Dendritic cell treated with granulocyte-macrophage colony-stimulating factor and Interleukin-4, amounts not matched to agents 40 ng/mL and 50 ng/mL, for 4 days (primary cell): ENCODE results near the gene MCEMP1.

Experiments
- H3K27ac Mint-ChIP-seq: one replicate; pipeline ENCODE4 v1.8.0; 2022; ENCODE audit warnings: mild to moderate bottlenecking, mixed read lengths
- H3K27me3 Mint-ChIP-seq: one replicate; pipeline ENCODE4 v1.8.0; 2022; ENCODE audit warnings: mild to moderate bottlenecking, mixed read lengths
- H3K36me3 Mint-ChIP-seq: one replicate; pipeline ENCODE4 v1.8.0; 2022; ENCODE audit warnings: low read depth, mixed read lengths
- H3K4me1 Mint-ChIP-seq: one replicate; pipeline ENCODE4 v1.8.0; 2022; ENCODE audit warnings: low read depth, mixed read lengths
- H3K4me3 Mint-ChIP-seq: one replicate; pipeline ENCODE4 v1.8.0; 2022; ENCODE audit warnings: mild to moderate bottlenecking, moderate library complexity, mixed read lengths
- H3K9me3 Mint-ChIP-seq: one replicate; pipeline ENCODE4 v1.8.0; 2022; ENCODE audit warnings: mixed read lengths
- intact Hi-C: fragments of 100-400 bp; cut with micrococcal nuclease; formaldehyde crosslinking; loops from one replicate; pipeline ENCODE4 v1.15.0; 2022

Gene MCEMP1

GRCh38 chr19:7687177-7687576 lies 10.3 kb downstream of the MCEMP1 start:
- Mint-ChIP-seq H3K4me3 (no peak overlapping the region), H3K27me3 (no peaks in the 10 kb centered on the region), H3K9me3 (no peaks in the 10 kb centered on the region), H3K36me3 (peaks cover 38% of the 10 kb centered on the region), H3K4me1 (peaks cover 32% of the 10 kb centered on the region), H3K27ac (peak overlapping the region; percentile 48)
- intact Hi-C loops = loop anchor here (10.0 kb wide), 1 partner anchor 238 kb away; the partner anchor contains the start of genes CTXN1 and SNAPC2

DNA sequence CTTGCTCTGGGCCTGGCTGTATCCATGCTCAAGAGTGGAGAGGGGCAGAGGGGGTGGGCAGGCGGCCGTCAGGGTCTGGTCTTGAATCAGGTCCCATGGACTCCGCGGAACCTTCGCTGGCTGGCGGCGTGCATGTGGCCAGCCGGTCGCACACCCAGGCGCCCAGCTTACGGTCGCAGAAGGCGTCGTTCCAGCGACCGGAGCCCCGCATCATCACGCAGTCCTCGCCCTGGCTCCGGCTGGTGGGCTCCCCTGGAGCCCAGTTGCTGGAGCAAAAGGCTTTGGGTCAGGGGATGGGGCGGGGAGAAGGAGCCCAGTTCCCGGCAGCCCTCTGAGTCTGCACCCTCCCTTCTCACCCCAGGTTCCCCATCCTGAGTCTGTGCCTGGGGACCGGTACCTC lies 12.3 kb downstream of the MCEMP1 start:
- intact Hi-C loops = loop anchor here (10.0 kb wide), 1 partner anchor 236 kb away; the partner anchor contains the start of genes CTXN1 and SNAPC2
- Mint-ChIP-seq H3K27ac (no peak overlapping the region), H3K4me1 (peaks cover 27% of the 10 kb centered on the region), H3K4me3 (no peak overlapping the region), H3K27me3 (no peaks in the 10 kb centered on the region), H3K9me3 (no peaks in the 10 kb centered on the region), H3K36me3 (peaks cover 18% of the 10 kb centered on the region)

GRCh38 chr19:7690779-7691258 lies 13.9 kb downstream of the MCEMP1 start:
- peaks cover 5% of the 10 kb centered on the region for H3K36me3 Mint-ChIP-seq
- no peaks in the 10 kb centered on the region for H3K27me3 Mint-ChIP-seq
- H3K4me3 Mint-ChIP-seq = no peak overlapping the region
- H3K4me1 Mint-ChIP-seq = peaks cover 30% of the 10 kb centered on the region
- H3K9me3 Mint-ChIP-seq = no peaks in the 10 kb centered on the region
- intact Hi-C loops = no loop called here
- no peak overlapping the region for H3K27ac Mint-ChIP-seq

- intact Hi-C loops = no loop called here
- no peak overlapping the region for H3K4me3 Mint-ChIP-seq
- peaks cover 26% of the 10 kb centered on the region for H3K4me1 Mint-ChIP-seq
- H3K9me3 Mint-ChIP-seq = no peaks in the 10 kb centered on the region
- H3K36me3 Mint-ChIP-seq = peaks cover 6% of the 10 kb centered on the region
- no peak overlapping the region for H3K27ac Mint-ChIP-seq
- H3K27me3 Mint-ChIP-seq = no peaks in the 10 kb centered on the region
Measured at GRCh38 chr19:7691497-7691896, 14.6 kb downstream of the MCEMP1 start.

DNA sequence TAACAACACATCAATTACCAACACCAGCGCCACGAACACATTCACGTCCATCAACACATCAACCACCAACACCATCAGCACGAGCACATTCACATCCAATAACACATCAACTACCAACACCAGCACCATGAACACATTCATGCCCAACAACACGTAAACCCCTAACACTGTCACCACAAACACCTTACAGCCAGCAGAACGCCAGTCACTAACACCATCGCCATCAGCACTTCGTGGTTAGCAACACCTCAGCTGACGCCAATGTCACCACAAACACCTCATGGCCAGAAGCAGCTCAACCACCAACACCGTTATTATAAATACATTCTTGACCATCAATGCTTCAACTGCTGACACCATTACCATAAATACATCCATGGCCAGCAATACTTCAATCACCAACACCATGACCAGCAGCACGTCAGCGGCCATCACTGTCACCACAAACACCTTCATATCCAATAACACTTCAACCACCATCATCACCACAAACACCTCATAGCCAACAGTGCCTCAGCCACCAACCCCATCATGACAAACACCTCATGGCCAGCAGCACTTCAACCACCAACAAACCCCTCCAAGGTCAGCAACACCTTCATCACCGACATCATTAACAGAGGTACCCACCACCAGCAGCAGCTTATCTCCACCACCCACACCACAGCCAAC lies 15.7 kb downstream of the MCEMP1 start:
- Mint-ChIP-seq H3K9me3 (no peaks in the 10 kb centered on the region), H3K27me3 (no peaks in the 10 kb centered on the region), H3K4me1 (peaks cover 29% of the 10 kb centered on the region), H3K27ac (no peak overlapping the region), H3K4me3 (no peak overlapping the region), H3K36me3 (peaks cover 16% of the 10 kb centered on the region)
- intact Hi-C loops = no loop called here

DNA sequence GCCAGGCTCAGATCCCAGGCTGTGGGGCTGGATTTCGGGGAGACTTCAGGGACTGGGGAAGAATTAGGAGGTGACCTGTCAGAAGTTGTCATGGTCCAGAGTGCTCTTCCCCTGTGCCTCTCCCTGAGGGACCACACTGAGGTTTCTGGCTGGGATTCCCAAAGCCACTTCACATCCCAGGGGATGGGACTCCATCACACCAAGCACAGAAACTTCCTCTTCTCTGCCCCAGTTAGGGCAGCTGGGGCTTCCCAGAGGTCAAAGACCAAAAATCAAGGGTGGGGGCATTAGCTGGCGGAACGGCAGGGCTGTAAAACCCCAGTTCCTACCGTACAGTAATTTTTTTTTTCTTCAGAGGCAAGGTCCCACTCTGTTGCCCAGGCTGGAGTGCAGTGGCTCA lies 17.6 kb downstream of the MCEMP1 start:
- H3K27me3 Mint-ChIP-seq = no peaks in the 10 kb centered on the region
- peaks cover 36% of the 10 kb centered on the region for H3K36me3 Mint-ChIP-seq
- H3K27ac Mint-ChIP-seq = no peak overlapping the region
- no peaks in the 10 kb centered on the region for H3K9me3 Mint-ChIP-seq
- H3K4me3 Mint-ChIP-seq = no peak overlapping the region
- peaks cover 37% of the 10 kb centered on the region for H3K4me1 Mint-ChIP-seq
- intact Hi-C loops = no loop called here

DNA sequence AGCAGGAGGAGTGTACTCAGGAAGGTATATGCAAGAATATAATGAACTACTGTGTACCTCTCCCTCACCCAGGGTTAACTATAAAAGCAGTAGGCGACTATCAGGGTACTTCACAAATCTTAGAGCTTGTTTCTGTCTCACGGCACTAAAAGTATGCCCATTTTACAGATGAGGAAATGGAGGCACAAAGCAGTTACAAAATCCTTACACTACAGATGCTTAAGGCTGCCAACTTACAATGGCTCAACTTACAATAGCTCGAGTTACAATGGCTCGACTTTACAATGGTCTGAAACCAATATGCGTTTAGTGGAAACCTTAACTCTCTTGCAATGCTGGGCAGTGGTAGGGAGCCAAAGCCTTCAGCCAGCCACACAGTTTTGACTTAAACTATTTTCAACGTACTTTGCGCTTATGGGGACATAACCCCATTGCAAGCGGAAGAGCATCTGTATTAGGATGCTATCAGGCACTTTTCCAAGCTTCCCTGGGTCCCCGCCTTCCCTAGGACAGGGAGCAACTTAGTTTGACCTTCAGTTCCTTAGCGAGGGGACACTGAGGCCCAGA lies 20.9 kb downstream of the MCEMP1 start:
- peak overlapping the region; percentile 96 for H3K27ac Mint-ChIP-seq
- H3K4me1 Mint-ChIP-seq = peaks cover 67% of the 10 kb centered on the region
- peaks cover 36% of the 10 kb centered on the region for H3K36me3 Mint-ChIP-seq
- peak overlapping the region; percentile 85 for H3K4me3 Mint-ChIP-seq
- no peaks in the 10 kb centered on the region for H3K27me3 Mint-ChIP-seq
- intact Hi-C loops = loop anchor here (2.0 to 5.0 kb wide), 2 partner anchors 34 to 43 kb away; partner anchors contain the start of gene CLEC4G
- H3K9me3 Mint-ChIP-seq = no peaks in the 10 kb centered on the region

GRCh38 chr19:7698583-7698982 lies 21.7 kb downstream of the MCEMP1 start:
- peaks cover 75% of the 10 kb centered on the region for H3K4me1 Mint-ChIP-seq
- H3K27me3 Mint-ChIP-seq = no peaks in the 10 kb centered on the region
- H3K9me3 Mint-ChIP-seq = no peaks in the 10 kb centered on the region
- peak overlapping the region; percentile 85 for H3K4me3 Mint-ChIP-seq
- intact Hi-C loops = loop anchor here (2.0 to 5.0 kb wide), 2 partner anchors 34 to 42 kb away; partner anchors contain the start of gene CLEC4G
- H3K27ac Mint-ChIP-seq = peak overlapping the region; percentile 96
- H3K36me3 Mint-ChIP-seq = peaks cover 36% of the 10 kb centered on the region

DNA sequence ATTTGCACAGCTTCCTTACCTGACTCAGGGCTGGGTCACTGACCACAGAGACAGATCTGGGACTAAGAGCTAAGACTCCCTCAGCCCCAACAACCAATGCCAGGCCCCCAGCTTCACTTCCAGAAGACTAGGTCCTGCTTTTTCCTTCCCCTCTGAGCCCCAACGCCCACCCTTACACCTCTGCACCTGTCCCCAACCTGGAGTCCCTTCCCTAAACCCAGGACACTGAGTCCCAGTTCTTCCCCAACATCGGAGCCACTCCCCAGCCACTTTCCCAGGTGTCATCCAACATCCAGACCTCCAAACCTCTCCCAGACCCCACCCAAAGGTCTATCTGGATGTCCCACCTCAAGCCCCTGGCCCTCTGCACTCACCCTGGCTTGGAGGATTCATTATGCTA lies 22.1 kb downstream of the MCEMP1 start:
- Mint-ChIP-seq H3K27me3 (no peaks in the 10 kb centered on the region), H3K4me3 (peak overlapping the region; percentile 85), H3K9me3 (no peaks in the 10 kb centered on the region), H3K4me1 (peaks cover 77% of the 10 kb centered on the region), H3K36me3 (peaks cover 36% of the 10 kb centered on the region), H3K27ac (peak overlapping the region; percentile 96)
- intact Hi-C loops = loop anchor here (2.0 to 5.0 kb wide), 2 partner anchors 33 to 42 kb away; partner anchors contain the start of gene CLEC4G

DNA sequence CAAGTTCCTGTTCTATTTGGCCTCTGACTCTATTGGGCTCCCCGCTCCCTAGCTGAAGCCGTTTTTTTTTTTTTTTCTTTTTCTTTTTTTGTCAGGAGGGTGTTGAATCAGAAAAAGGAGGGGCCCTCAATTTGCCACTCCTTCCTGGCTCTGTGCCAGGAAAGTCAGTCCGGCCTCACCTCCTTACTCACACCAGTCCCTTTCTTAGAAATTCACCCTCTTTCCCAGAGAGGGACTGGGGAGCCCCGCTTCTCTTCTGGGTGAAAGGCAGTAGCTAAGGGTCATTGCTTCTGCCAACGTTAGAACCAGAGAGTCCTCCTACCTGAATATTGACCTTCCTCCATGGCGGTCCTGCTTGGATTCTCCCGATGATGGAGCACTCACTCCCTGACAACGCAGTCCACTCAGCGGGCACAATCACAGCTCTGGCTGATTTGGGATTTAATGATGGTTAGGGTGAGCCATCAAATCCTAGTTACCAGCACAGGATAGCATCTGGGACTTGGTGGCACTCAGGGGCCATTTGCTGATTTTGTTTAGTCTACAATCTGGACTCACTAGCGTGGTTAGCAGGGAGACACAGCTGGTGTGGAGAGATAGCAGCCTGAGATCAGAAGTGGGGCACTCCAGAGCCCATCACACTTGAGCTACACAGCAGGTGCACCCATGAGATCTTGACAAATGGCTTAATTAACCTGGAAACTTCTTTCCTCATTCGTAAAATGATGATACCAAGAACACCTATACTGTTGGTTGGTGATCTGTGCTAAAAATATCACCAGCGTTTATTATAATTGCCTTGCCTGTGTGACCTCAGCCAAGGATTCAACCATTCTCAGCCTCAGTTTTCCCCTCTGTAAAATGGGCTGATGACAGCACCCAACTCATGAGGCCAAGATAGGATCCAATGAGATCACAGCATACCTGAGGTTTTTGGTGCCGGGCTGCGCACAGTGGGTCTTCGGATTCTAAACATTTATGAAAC lies 22.8 kb downstream of the MCEMP1 start:
- intact Hi-C loops = loop anchor here (2.0 to 5.0 kb wide), 2 partner anchors 33 to 41 kb away; partner anchors contain the start of gene CLEC4G
- Mint-ChIP-seq H3K4me1 (peaks cover 77% of the 10 kb centered on the region), H3K9me3 (no peaks in the 10 kb centered on the region), H3K4me3 (peak overlapping the region; percentile 85), H3K27me3 (no peaks in the 10 kb centered on the region), H3K36me3 (peaks cover 36% of the 10 kb centered on the region), H3K27ac (peak overlapping the region; percentile 96)

GRCh38 chr19:7701049-7701653 lies 24.3 kb downstream of the MCEMP1 start:
- Mint-ChIP-seq H3K9me3 (no peaks in the 10 kb centered on the region), H3K27ac (peak overlapping the region; percentile 96), H3K4me1 (peaks cover 85% of the 10 kb centered on the region), H3K4me3 (no peak overlapping the region), H3K27me3 (no peaks in the 10 kb centered on the region), H3K36me3 (peaks cover 33% of the 10 kb centered on the region)
- intact Hi-C loops = no loop called here

DNA sequence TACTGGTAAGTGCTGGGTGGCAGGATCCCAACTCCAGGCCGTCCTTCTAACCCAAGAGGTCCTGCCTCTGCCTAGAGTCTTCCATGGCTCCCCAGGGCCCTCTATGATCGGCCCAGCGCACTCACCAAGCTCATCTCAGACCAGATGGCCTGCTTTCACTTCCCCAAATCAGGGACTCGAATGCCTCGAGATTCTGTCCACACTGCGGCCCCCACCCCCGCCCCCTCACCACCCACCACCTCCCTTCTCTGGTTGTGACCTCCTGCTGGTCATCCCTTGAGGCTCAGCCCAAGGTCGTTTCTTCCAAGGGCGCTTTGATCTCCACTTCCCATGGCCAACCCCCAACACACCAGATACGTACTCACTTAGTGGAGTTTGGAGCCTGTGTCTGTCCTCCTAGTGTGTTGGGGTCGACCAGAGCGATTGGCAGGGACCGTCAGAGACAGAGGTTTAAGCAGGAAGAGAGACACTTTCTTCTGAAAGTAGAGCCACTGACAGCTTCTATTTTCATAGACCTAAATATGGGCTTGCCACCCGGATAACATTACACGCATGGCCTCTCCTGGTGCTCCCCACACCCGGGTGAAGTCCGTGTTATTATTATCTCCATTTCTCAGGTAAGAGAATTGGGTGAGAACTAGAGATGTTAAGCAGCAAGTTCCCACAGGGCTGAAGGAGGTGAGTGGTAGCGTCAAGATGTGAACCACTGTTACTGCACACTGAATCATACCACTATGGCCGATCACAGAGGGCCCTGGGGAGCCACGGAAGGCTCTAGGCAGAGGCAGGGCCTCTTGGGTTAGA lies 25.0 kb downstream of the MCEMP1 start, which contains the start of gene FCER2:
Gene FCER2 (minus strand): TSS at position 478 of the 804 bp plus-strand sequence. CDS start 2,371 bp downstream, outside the sequence.
- peak within 1 kb of the TSS; percentile 96 for H3K27ac Mint-ChIP-seq
- H3K9me3 Mint-ChIP-seq = no peaks in the 10 kb centered on the region
- peaks cover 86% of the 10 kb centered on the region for H3K4me1 Mint-ChIP-seq
- no peaks in the 10 kb centered on the region for H3K27me3 Mint-ChIP-seq
- H3K4me3 Mint-ChIP-seq = peak within 1 kb of the TSS; percentile 44
- H3K36me3 Mint-ChIP-seq = peaks cover 26% of the 10 kb centered on the region
- intact Hi-C loops = no loop called here
